HG03103 (cell line): ENCODE results near the gene TMEM186.
"Not testable (repeated sequence)": the region's sequence is repeated elsewhere in the genome, so short reads cannot be mapped to it uniquely, and the experiment has no call there.

ENCODE experiments used
- ATAC-seq: cut with Tn5 transposase; IDR thresholded peaks from one replicate; pipeline ENCODE4 v1.9.1; 2021; ENCODE audit warnings: low read depth; ENCODE audit not compliant: unreplicated experiment

TMEM186 gene

GRCh38 chr16:8814095-8814806 is 16.8 kb upstream of the TMEM186 start:
- ATAC-seq = no peak

- ATAC-seq = no peak
These were observed 14.9 kb upstream of the TMEM186 start for GRCh38 chr16:8812162-8812843.

- no peak for ATAC-seq
These were observed 11.3 kb upstream of the TMEM186 start for GRCh38 chr16:8808613-8809353.

GRCh38 chr16:8808009-8808408 is 10.6 kb upstream of the TMEM186 start:
- ATAC-seq = no peak

GRCh38 chr16:8807189-8807588 is 9.8 kb upstream of the TMEM186 start:
- ATAC-seq = no peak

GRCh38 chr16:8806272-8806983 is 9.0 kb upstream of the TMEM186 start:
- no peak for ATAC-seq

GRCh38 chr16:8804313-8804712 is 6.9 kb upstream of the TMEM186 start:
- ATAC-seq = no peak

- ATAC-seq = not testable (repeated sequence)
These were observed 6.3 kb upstream of the TMEM186 start for GRCh38 chr16:8803733-8804132.

GRCh38 chr16:8801701-8802100 is 4.3 kb upstream of the TMEM186 start:
- no peak for ATAC-seq

GRCh38 chr16:8798535-8799157 is 1.2 kb upstream of the TMEM186 start:
- ATAC-seq = no peak

- peak; percentile 8 for ATAC-seq
These were observed 712 bp upstream of the TMEM186 start for GRCh38 chr16:8798174-8798527.

- ATAC-seq = no peak
These were observed 723 bp downstream of the TMEM186 start for GRCh38 chr16:8796469-8797363.

GRCh38 chr16:8795818-8796217 is 1.6 kb downstream of the TMEM186 start:
- no peak for ATAC-seq

GRCh38 chr16:8795091-8795490 is 2.3 kb downstream of the TMEM186 start:
- ATAC-seq = no peak

GRCh38 chr16:8788578-8789172 is 8.8 kb downstream of the TMEM186 start:
- ATAC-seq = no peak

- not testable (repeated sequence) for ATAC-seq
These were observed 11.1 kb downstream of the TMEM186 start for GRCh38 chr16:8786316-8786715.

GRCh38 chr16:8785408-8785807 is 12.0 kb downstream of the TMEM186 start:
- no peak for ATAC-seq

- no peak for ATAC-seq
These were observed 14.8 kb downstream of the TMEM186 start for GRCh38 chr16:8782673-8783072.

- ATAC-seq = no peak
These were observed 15.6 kb downstream of the TMEM186 start for GRCh38 chr16:8781797-8782196.
